Type B pancreatic cell (in vitro differentiated cells): ENCODE data around the gene UTS2B. TPM values are rescaled to one million over a fixed set of nuclear protein-coding genes. Genes with fewer than 3 reads are reported as not detected.

ENCODE experiments used
- DNase-seq: peaks from one replicate; pipeline ENCODE4 v3.0.0; 2021; ENCODE audit warnings: mixed read lengths; ENCODE audit not compliant: unreplicated experiment; ENCODE audit errors: extremely low spot score
- H3K27ac Mint-ChIP-seq: 2 replicates; pipeline ENCODE4 v1.8.0; 2021; ENCODE audit warnings: mild to moderate bottlenecking, mixed read lengths
- H3K27me3 Mint-ChIP-seq: 2 replicates; pipeline ENCODE4 v1.8.0; 2021; ENCODE audit warnings: mixed read lengths
- H3K36me3 Mint-ChIP-seq: 2 replicates; pipeline ENCODE4 v1.8.0; 2021; ENCODE audit warnings: mixed read lengths
- H3K4me1 Mint-ChIP-seq: one replicate; pipeline ENCODE4 v1.8.0; 2021; ENCODE audit warnings: mixed read lengths; ENCODE audit not compliant: unreplicated experiment
- H3K4me3 Mint-ChIP-seq: 2 replicates; pipeline ENCODE4 v1.8.0; 2021; ENCODE audit warnings: mild to moderate bottlenecking, mixed read lengths
- H3K9me3 Mint-ChIP-seq: 2 replicates; pipeline ENCODE4 v1.8.0; 2021; ENCODE audit warnings: mixed read lengths
- long read RNA-seq: library from polyadenylated mRNA; unstranded; transcript quantifications from one replicate; pipeline ENCODE4 v2.0.0, GENCODE V29; 2020
- total RNA-seq: library from RNA; stranded (reverse); gene quantifications from 2 replicates; pipeline ENCODE4 v1.2.1, GENCODE V29; 2021; ENCODE audit warnings: low replicate concordance
- TF ChIP-seq, protein P1 (sequence below): fragments of 200-600 bp; sonication (generic); conservative IDR thresholded peaks from 2 replicates; pipeline ENCODE4 v1.5.0; 2021; ENCODE audit warnings: antibody characterized with exemption, mild to moderate bottlenecking

Gene UTS2B
- total RNA-seq, result 0.58 TPM in 1 of 2 replicates, not detected in the other
- long read RNA-seq, result 0 reads

DNA sequence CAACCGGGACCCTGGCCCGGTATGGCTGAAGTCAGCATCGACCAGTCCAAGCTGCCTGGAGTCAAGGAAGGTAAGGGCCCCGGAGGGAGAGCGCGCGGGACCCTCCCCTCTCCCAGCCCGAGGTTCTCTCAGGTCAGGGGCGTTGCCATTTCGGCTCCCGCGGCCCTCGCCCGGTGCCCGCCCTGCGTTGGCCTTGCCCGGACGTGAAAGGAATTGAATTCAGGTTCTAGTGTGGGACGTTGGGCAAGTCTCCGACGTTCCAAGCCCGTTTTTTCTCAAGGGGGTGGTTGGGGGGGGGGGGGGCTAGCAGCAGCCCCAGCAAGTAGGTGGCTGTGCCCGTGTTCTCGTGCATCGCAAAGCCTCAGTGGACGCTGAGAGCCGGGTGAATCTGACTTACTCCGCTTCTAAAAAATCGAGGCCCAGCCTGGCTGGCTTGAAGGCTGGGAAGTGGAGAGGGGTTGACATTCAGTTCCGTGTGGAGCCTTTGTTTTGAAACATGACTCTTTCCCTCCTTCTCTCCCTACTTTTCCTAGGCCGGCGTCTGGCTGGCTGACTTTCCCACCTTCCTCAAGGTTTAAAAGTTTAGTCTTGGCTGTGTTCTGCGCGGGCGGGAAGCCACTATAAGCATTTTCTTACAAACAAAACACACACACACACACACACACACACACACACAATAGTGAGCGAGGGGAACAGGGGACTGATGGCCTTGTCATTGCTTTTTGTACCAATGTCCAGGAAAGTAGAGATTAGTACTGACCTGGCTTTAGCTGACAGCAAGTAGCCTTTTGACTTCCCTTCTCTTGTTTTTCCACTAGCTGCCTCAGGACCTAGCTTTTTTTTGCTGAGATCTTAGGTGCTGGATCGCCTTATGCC lies at the start of gene UTS2B:
Gene UTS2B (minus strand): TSS at position 873 of the 876 bp plus-strand sequence. CDS start 48,337 bp downstream, outside the sequence.
- peak within 1 kb of the TSS; percentile 95 for H3K4me3 Mint-ChIP-seq
- H3K9me3 Mint-ChIP-seq, result no peaks in the 10 kb centered on the region
- peaks cover 36% of the 10 kb centered on the region for H3K4me1 Mint-ChIP-seq
- H3K27ac Mint-ChIP-seq, result peak within 1 kb of the TSS; percentile 96
- DNase-seq, result peak; percentile 76
- H3K27me3 Mint-ChIP-seq, result no peaks in the 10 kb centered on the region
- H3K36me3 Mint-ChIP-seq, result no peaks in the 10 kb centered on the region
- TF ChIP-seq, protein P1, sequence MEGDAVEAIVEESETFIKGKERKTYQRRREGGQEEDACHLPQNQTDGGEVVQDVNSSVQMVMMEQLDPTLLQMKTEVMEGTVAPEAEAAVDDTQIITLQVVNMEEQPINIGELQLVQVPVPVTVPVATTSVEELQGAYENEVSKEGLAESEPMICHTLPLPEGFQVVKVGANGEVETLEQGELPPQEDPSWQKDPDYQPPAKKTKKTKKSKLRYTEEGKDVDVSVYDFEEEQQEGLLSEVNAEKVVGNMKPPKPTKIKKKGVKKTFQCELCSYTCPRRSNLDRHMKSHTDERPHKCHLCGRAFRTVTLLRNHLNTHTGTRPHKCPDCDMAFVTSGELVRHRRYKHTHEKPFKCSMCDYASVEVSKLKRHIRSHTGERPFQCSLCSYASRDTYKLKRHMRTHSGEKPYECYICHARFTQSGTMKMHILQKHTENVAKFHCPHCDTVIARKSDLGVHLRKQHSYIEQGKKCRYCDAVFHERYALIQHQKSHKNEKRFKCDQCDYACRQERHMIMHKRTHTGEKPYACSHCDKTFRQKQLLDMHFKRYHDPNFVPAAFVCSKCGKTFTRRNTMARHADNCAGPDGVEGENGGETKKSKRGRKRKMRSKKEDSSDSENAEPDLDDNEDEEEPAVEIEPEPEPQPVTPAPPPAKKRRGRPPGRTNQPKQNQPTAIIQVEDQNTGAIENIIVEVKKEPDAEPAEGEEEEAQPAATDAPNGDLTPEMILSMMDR, result no peak

GRCh38 chr3:191380001-191380400 lies 49.7 kb upstream of the UTS2B start:
- Mint-ChIP-seq H3K27ac (no peak overlapping the region), H3K4me3 (no peak overlapping the region), H3K4me1 (no peaks in the 10 kb centered on the region), H3K9me3 (no peaks in the 10 kb centered on the region), H3K36me3 (peaks cover 27% of the 10 kb centered on the region), H3K27me3 (no peaks in the 10 kb centered on the region)
- TF ChIP-seq, protein P1, result no peak
- DNase-seq, result no peak

DNA sequence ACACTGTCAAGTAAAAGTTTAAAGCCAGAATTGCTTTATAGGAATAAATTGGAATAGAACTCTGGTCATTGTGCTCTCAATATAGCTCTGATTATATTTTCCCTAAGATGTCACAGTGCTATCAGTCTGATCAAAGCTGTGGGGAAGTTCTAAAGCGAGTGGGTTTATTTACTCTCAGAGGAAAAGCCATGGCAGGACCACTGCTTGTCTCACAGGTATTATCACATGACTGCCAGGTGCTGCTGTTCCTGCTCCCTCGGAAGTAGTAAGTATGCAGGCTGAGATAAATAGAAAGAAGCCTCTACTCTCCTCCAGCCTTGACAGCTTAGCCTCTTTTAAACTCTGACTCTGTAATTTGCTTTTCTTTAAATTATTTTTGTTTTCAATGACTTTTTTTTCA lies 49.1 kb upstream of the UTS2B start:
- Mint-ChIP-seq H3K9me3 (no peaks in the 10 kb centered on the region), H3K27me3 (no peaks in the 10 kb centered on the region), H3K36me3 (peaks cover 25% of the 10 kb centered on the region), H3K27ac (no peak overlapping the region), H3K4me1 (no peaks in the 10 kb centered on the region), H3K4me3 (no peak overlapping the region)
- DNase-seq, result no peak
- TF ChIP-seq, protein P1, result no peak

- Mint-ChIP-seq H3K4me3 (no peak overlapping the region), H3K36me3 (peaks cover 17% of the 10 kb centered on the region), H3K9me3 (no peaks in the 10 kb centered on the region), H3K4me1 (no peaks in the 10 kb centered on the region), H3K27ac (peak overlapping the region; percentile 13), H3K27me3 (no peaks in the 10 kb centered on the region)
- no peak for DNase-seq
- TF ChIP-seq, protein P1, result no peak
These were observed 48.0 kb upstream of the UTS2B start for GRCh38 chr3:191378142-191378812.

- no peaks in the 10 kb centered on the region for H3K27me3 Mint-ChIP-seq
- peaks cover 13% of the 10 kb centered on the region for H3K36me3 Mint-ChIP-seq
- no peaks in the 10 kb centered on the region for H3K4me1 Mint-ChIP-seq
- H3K4me3 Mint-ChIP-seq, result peak overlapping the region; percentile 46
- TF ChIP-seq, protein P1, result no peak
- no peaks in the 10 kb centered on the region for H3K9me3 Mint-ChIP-seq
- DNase-seq, result no peak
- H3K27ac Mint-ChIP-seq, result peak overlapping the region; percentile 61
These were observed 46.3 kb upstream of the UTS2B start for GRCh38 chr3:191376516-191377141.
